ENCODE data around the gene TMEM187.
A peak's percentile ranks its signal among the peaks of the same experiment; 100 is the strongest.

The TMEM187 gene

DNA sequence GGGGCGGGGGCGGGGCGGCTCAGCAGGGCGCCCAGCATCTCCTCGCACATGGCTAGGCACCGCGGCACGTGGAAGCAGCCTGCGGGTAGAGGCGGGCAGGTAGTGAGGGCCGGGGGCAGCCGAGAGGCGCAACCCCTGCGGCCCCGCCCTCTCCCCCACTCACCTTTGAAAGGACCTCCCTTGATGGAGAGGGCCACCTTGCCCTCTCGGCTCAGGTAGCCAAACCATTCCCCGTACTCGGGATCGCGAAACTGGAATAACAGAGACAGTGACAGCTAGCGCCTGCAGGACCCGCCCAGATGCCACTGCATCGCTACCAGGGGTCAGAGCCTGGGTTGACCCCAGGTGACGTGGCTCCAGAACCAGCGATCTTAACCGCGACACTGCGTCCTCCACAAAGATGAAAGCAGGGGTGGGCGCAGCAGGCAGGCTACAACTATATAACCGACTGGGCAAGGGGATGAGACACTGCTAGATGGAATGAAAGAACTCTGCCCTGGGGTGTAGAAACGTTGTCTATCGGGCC, 37.2 kb upstream of the TMEM187 start:
- DNase-seq (ENCODE audit: low read depth), result no peak

DNA sequence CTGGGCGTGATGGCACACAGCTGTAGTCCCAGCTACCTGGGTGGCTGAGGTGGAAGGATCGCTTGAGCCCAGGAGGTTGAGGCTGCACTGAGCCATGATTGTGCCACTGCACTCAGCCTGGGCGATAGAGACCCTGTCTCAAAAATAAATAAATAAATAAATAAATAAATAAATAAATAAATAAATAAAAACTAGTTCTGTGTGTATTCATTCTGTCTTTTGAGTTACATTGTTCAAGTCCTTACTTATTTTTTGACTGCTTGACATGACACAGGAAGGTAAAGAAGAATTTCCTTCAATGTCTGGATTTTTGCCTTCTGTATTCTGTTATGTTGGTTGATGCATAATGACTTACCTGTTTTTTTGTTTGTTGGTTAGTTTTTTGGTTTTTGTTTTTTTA, 35.5 kb upstream of the TMEM187 start:
- no peak for DNase-seq (ENCODE audit: low read depth)

DNA sequence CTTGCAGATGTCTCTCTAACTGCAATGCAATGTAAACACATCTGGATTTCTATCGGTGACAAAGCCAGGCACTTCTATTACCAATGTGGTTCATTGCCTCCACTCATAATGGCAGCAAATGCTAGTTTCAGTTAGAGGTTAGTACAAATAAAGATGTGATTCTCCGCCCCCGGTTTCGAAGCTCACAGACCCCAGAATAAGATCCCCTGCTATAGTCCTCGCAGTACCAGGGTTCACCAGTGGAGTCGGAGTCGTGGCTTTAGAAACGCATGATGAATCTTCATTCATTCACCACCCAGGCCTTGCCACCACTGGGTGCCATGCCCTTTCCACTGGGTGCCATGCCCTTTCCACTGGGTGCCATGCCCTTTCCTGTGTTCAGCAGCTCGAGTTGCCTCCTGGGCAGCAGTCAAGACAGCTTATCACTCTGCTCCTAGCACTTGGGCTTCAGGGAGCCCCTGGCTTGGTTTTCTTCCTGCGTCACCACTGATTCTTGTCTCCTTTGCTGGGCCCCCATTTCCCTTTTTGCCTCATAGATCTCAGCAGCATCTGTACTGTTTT, 34.2 kb upstream of the TMEM187 start:
- DNase-seq (ENCODE audit: low read depth), result no peak

DNA sequence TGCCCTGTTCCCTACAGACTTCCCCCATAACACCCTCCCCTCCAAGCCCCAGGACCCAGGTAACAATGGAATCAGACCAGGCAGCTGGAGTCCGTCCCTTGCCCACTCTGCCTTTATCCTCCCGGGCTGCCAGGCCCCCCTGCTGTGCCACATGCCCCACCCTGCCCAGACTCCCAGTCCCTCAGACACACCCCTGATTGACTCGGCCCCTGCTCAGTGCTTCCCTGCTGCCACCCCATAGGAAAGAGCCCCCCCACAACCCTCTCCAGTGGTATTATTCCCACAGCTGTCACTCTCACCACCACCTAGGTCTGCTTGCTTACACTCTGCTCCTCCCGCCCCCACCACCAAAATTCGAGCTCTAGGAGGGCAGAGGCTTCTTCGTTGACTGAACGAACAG, 33.0 kb upstream of the TMEM187 start:
- DNase-seq (ENCODE audit: low read depth), result no peak

DNA sequence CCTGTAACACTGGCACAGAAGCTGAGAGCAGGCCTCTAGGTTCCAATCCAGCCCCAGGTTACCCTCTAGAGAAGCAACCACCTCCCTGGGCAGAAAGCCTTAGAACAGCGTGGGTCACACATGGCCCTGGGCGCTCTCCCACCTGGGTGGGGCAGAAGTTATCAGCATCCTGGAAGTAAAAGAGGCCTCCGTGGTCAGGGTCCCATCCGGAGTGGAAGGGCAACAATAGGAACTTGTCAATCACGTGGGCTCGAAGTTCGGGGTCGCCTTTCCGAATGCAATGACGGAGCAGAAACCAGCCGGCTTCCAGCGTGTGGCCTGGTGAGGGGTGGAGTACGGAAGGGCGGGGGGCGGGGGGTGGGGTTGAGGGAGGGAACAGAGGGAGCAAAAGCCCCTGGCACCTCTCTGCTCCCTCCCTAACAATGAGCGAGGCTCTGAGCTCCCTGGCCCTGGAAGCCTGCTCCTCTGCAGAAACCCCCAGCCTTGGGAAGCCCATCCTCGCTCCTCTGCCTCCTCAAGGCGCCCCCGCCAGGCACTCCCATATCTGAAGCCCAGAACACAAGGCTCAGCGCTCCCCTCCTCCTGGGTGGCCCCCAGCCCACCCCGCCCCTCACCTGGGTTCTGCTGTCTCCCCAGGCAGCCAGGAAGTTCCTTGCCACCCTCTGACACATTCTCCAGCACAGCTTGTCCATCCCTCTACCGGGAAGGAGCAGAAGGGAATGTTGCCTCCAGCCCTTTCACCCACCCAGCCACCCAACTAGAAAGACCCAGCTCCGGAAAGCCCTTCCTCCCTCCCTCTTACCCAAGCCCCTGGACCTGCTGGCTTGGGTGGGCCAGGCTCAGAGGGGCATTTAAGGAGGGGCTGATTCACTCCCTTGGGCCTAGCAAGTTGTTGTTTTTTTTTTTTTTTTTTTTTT, 31.0 kb upstream of the TMEM187 start:
- no peak for DNase-seq (ENCODE audit: low read depth)

DNA sequence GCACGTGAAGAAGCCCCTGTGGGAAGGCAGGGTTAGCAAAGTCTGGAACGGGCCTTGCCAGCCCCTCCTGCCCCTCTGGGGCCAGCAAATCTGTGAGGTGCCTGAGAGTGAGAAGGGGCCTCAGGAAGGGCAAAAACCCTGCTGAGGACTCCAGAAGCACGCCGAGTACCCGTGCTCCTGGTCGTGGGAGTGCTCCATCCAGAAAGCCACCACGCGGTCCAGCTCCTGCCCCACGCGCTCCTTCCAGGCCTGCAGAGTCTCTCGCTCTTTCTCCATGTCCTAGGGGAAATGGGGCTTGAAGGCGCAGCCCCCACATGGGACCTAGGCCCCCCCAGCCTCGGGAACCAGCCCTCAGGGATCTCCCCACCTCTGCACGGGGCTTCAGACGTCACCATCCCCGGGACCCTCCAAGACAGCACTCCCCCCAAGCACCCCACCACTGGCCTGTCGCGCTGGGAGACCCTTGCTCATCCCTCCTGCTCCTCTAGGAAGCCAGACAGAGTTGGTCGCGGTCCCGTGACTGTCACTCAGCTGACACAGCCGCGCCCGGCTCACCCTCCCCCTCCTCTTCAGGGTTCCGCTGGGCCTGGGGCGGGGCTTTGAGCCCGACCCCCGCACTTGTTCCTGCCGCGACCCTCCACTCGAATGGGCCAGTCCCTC, 28.3 kb upstream of the TMEM187 start, which contains the start of gene RENBP:
RENBP (minus strand) TSS at position 504 of the 660 bp plus-strand sequence; CDS start at position 471, 33 bp downstream.
- no peak for DNase-seq (ENCODE audit: low read depth)

DNA sequence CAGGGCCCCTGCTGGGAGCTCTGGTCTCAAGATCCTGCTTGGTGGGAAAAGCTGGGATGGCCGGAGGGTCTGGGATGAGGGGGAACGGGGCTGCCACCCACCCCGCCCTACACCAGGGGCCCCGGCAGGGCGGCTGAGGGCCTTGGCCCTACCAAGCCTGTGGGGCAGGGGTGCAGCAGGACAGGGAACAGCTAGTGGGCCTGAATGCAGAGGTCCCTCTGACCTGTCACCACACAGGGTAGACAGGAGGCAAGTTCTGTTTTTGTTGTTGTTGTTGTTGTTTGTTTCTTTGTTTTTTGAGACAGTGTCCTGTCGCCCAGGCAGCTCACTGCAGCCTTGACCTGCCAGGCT, 27.8 kb upstream of the TMEM187 start:
- DNase-seq (ENCODE audit: low read depth), result no peak

DNA sequence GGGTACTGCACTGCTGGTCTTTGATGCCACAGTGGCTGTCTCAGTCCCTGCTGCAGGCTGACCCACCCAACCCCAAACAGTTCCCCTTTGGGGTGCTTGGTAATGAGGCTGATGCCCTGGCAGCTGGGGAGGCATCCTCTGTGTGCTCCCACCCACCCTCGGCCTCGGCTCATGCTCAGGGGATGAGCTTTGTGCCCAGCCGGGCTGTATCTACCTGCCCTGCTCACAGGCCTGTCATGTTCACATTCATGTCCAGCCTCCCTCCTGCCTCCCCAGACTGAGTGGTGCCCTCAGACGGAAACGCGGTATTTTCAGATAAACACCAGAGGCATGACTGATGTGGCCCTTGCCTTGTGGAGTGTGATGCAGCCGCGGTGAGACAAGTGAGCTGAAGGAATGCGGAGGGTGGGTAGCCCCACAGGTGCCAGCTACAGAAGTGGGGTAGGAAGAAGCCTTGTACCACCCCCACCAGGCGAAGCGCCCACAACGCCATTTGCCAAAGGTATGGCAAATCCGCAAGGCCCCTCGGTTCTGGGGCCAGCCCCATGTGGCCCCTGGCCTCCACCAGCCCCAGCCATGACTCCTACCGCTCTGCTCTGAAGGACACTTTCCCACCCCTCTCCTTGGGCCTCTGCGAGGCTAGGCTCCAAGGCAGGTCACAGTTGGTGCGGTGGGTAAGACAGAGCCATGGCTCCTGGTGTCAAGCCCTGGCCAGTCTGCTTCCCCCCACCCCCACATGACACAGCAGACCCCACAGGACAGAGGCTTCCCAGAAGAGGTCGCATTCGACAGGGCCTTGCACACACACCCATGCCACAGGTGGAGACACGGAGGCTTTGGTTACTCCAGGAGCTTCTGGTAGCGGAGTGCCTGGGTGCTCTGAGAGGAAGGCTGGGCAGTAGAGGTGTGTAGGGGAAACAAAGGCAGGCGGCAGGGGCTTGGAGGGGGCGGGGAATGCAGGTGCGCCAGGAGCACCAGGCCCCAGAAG, 26.3 kb upstream of the TMEM187 start:
- no peak for DNase-seq (ENCODE audit: low read depth)

DNA sequence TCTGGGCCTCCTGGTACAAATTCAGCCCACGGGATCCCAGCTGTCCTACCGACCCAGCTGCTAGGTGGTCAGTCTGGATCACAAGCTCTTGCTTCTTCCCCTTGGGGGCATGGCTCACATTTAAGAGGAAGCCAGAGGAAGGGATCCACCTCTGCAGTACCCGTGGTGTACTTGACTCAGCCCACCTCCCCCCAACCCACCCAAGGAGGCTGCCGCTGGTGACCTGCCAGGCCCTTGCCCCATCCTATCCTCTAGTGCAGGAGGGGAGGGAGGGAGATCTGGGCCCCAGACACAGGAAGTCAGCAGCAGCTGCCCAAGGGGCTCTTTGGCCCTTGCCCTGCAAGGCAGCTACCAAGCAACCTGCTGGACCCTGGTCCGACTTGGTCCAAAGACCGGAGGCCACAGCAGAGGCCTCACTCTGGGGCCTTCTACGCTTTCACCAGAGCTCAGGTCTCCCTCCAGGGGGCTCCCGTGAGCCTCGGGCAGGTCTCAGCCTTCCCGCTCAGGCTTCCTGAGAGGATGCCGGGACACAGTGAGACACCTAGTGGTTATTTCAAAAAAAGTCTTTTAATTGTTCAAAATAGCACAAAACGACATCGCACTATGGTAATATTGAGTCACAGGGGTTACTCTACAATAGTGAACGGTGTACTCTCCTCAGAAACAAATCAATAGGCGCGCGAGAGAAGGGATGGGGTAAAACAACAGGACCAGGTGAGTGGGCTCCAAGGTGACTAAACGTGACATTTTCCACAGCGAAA, 25.4 kb upstream of the TMEM187 start:
- peak; percentile 32 for DNase-seq (ENCODE audit: low read depth)

DNA sequence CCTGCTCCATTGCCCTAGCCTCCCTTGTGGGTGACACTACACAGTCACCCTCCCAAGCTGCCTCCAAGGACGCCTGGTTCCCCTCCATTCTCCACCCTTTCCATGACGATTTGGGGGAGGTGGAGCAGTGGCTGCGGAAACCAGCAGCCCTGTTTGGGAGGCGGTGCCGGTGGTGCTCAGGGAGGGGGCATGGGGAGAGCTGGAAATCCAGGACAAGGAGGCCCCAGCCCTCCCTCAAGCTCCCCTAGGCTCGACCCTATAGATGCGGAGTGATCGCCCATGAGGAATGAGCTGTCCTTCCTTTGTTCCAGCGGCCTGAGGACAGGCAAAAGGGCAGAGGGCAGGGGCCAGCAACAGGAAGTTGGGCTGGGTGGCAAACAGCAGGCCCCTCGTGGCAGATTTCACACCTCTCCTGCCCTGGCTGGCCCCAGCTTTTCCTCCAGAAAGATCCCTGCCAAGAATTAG, 24.5 kb upstream of the TMEM187 start:
- no peak for DNase-seq (ENCODE audit: low read depth)

DNA sequence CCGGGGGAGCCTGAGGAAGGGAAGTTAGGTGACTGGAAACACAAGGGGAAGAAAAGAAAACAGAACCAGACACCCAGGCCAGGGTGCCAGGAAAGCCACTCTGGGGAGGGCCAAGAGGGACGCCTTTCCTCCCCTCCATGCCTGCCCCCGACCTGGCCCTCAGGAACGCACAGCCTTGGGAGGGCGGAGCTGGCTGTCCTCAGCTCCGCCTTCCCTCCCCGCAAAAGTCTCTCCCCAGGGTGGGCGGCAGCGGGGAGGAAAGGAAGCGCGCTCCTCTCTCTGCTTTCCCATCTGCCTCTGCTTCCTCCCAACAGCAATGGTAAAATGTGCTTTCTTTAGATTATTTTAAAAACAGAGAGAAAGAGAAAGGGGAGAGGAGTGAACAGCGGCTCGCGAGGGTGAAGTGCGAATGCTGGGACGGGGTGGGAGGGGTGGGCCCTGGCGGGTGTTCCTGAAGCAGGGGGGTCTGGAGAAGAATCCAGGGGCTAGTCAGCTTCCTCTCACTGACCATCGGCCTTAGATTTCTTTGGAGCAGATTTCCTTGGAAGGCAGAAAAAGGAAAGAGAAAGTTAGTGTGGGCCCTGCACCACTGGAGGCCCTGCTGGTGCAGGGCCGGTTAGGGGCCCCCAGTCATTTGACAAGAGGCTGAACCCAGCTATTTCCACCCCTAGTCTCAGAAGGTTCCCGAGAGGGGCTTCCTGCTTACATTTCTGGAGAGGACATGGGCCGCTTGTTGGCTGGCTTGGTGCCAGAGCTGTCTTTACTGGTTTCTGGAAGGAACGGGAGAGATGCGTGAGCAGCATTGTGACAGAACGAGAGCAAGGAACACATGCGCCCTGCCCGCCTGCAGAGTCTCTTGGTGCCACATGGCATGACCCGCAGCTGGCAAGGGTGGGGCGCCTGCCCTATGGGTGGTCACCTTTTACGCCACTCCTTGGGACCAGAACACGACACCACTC, 23.4 kb upstream of the TMEM187 start:
- no peak for DNase-seq (ENCODE audit: low read depth)

DNA sequence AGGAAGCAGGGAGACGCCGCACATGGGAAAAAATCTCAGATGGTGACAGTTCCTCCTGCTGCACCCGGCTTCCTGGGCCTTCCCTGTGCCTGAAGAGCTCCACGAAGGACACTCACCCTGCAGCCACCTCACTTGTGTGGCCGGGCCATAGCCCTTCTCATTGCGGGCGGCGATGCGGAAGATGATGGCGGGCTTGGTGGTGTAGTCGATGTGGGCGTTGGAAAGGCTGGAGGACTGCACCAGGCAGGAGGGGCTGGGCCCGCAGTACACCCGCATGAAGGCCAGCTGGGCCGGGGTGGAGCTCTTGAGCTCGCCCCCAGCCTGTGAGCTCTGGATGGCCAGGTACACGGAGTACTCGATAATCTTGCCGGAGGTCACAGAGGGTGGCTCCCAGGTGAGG, 22.4 kb upstream of the TMEM187 start:
- no peak for DNase-seq (ENCODE audit: low read depth)

DNA sequence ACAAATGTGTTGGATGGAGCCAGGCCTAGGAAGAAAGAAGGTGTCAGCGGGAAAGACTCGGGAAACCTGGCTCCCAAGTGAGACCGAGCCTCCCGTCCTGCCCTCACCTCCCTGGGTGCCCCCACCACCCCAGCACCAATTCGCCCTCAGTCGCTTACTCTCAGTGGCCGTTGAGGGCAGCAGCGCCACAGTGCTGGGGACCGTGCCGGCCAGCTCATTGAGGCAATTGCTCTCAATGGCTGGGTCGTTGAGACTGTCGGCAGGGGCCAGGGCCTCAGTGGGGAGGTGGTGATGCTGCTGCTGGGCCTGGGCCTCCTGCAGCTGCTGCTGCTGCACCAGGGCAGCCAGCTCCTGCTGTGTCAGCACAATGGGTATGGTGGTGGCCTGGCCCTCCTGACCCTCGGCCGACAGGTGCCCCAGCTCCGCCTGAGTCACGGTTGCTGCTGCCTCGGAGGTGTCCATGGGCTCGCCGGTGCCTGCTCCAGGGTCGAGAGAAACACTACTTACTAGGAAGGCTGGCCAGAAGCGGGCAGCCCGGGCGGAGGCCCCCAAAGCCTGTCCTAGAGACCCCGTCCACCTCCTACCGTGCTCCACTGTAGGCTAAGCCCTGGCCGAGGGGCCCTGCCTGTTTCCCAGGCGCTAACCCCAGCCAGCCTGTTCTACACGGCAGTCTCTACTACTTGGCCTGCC, 20.7 kb upstream of the TMEM187 start:
- no peak for DNase-seq (ENCODE audit: low read depth)

DNA sequence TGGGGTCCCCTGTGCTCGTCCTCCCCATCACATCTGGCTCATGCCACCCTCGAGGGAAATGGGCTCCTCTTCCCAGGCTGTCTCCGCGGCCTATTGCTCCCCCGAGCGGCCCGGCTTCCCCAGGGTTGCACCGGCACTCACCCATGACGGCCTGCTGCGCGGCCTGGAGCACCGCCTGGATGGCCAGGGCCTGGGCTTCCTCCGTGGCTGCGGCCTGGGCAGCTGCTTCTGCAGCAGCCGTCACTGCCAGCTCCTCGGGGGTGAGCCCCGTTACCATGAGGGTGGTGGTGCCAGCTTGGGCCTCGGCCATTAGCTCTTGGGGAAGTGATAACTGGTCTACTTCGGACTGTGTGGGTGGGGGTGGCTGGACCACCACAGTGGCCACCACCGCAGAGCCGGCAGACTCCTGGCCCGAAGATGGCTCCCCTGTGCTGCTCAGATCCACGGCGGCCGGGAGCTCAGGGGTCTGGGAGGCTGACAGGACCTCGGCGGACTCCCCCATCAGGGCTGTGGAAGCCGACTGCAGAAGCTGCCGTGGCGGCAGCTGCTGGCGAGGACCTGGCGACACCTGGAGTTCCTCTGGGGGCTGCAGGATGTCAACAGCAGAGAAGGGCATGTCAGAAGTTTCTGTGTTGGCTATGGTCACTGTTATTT, 20.1 kb upstream of the TMEM187 start:
- no peak for DNase-seq (ENCODE audit: low read depth)

DNA sequence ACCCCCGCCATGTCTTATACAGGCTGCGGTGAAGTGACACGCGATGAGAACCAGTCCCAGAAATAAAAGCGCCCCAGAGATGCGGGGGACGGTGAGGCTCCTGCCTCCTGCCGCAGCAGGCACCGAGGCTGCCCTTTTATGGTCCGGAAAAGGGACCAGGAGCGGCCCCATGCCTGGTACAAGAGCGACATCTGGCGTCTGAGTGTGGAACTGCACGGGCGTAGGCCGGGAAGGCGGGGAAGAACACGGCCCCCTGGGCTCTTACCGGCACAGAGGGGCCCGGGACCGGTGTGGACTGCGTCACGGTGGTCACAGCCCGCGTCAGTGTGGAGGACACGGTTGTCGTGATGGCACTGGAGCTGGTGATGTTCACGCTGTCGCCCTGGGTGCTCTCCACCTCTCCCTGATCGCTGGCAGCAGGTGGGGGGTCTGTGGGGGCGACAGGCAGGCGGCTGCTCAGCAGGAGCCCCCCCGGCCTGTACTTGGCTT, 19.2 kb upstream of the TMEM187 start:
- DNase-seq (ENCODE audit: low read depth), result no peak

DNA sequence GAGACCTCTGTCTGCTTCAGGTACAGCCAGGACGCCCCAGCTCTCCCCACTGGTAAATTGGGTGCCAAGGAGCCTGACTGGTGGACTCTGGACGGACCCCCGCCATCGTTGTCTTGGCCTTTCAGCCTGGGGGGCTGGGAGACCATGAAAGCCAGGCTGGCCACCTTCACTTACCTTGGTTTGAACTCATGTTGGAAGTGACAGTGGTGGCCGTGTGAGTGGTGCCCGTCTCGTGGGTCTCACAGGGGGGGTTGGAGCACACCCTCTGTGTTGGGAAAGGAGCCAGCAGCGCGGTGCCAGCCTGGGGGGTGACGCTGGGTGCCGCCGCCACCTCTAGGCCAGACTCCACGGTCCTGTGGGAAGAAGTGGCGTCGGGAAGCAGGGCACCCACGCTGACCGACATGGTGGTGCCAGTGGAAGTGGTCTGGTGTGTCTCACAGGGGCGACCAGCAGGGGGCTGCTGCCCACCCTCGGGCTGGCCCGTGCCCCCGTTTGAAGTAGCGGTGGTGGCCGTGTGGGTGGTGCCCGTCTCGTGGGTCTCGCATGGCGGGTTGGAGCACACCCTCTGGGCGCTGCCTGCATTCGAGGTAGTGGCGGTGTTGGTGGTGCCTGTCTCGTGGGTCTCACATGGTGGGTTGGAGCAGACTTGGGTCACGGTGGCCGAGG, 18.5 kb upstream of the TMEM187 start:
- DNase-seq (ENCODE audit: low read depth), result no peak

DNA sequence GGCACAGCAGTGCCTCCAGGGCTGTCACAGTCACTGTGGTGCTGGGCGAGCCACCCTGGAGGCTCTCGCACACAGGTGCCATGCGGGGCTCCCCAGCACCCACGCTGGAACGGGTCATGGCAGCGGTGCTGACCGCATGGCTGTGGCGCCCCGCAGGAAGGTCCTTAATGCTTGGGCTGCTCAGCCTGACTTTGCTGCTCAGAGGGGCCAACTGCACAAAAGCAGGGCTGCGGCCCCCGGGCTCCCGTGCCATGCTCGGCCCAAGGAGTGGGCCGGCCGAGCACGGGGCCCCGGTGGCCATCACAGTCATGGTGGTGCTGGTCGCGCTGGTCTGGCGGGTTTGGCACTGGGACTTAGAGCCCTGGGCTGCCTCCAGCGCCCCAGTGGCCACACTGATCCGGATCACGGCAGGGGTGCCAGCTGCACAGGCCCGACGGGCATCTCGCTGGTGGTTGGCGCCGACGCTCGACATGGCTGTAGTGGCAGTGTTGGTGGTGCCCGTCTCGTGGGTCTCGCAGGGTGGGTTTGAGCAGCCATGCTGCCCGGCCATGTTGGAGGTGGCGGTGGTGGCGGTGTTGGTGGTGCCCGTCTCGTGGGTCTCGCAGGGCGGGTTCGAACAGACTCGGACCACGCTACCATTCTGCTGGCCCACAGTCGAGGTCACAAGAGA, 17.9 kb upstream of the TMEM187 start:
- DNase-seq (ENCODE audit: low read depth), result no peak

All from HS-5 (cell line).